ENCODE data around the gene LRRC4C. TPM values are rescaled to one million over a fixed set of nuclear protein-coding genes. Genes with fewer than 3 reads are reported as not detected.

LRRC4C gene
- total RNA-seq, 3 donors from 2014 or later, result 0.29 to 4.1 TPM; not detected in 1

DNA sequence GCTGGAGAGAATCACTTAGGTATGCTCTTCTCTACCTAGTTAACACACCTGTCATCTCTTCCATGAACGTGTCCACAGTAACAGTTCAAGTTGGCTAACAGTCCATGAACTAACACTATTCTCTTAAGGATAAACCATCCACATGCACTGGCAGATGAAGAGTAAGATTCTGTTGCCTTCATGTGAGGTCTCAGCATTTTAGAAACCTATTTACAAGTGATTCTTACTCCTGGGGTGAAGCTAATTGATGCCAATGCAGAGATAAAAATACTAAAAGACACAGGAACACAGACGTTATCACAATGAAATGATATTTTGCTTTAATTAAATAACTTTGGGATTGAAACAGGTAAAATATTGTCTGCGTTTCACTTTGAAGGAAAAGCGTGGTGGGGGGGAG lies 1.3 kb downstream of the LRRC4C start:
- Histone ChIP-seq H3K4me3 (no peak overlapping the region), H3K36me3 (ENCODE audit: low read depth) (no peaks in the 10 kb centered on the region), H3K9me3 (no peaks in the 10 kb centered on the region), H3K4me1 (ENCODE audit: low read depth) (no peaks in the 10 kb centered on the region)
- no peak for DNase-seq
- ATAC-seq, result no peak
- intact Hi-C loops (cut with DNase I, micrococcal nuclease), result no loop called here
- TF ChIP-seq, protein P1, sequence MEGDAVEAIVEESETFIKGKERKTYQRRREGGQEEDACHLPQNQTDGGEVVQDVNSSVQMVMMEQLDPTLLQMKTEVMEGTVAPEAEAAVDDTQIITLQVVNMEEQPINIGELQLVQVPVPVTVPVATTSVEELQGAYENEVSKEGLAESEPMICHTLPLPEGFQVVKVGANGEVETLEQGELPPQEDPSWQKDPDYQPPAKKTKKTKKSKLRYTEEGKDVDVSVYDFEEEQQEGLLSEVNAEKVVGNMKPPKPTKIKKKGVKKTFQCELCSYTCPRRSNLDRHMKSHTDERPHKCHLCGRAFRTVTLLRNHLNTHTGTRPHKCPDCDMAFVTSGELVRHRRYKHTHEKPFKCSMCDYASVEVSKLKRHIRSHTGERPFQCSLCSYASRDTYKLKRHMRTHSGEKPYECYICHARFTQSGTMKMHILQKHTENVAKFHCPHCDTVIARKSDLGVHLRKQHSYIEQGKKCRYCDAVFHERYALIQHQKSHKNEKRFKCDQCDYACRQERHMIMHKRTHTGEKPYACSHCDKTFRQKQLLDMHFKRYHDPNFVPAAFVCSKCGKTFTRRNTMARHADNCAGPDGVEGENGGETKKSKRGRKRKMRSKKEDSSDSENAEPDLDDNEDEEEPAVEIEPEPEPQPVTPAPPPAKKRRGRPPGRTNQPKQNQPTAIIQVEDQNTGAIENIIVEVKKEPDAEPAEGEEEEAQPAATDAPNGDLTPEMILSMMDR (IDR thresholded peaks at IDR 0.05), result no peak

DNA sequence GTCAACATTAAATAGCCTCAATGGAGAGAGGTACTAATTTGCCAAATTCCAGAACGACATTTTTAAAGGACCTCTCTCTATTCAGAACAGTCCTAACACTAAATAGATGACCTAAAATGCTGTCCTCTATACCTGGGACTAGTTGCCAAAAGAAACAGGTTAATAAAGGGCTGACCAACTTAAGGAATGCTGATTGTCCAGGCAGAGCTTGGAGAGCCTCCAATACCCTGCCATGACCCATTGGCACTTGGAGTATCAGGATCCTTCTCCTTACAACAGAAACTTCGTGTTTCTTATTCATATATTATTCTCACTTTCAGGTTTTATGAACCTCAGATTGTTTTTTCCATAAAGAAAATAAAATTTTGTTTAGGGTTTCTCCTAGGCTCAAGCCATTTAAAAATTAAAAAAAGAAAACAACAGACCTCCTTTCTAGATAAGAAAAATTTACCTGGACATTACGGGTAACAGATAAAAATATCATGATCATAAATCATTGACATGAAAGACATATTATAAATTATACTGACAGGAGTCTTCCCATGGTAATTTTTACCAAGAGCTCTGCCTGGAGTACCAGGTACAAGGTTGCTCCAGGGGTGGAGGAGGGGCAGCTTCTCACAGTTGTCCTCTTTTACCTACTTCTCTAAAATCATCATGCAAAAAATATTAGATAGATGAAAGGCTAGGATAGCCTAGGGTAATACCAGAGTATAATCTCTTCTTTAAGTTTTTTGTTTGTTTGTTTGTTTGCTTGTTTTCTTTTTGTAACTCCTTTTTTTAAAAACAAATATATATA lies 2.0 kb downstream of the LRRC4C start:
- TF ChIP-seq, protein P1 (IDR thresholded peaks at IDR 0.05), result no peak
- DNase-seq (no peak), ATAC-seq (no peak)
- no peaks in the 10 kb centered on the region for H3K36me3 ChIP-seq (ENCODE audit: low read depth)
- no peaks in the 10 kb centered on the region for H3K9me3 ChIP-seq
- intact Hi-C loops (cut with DNase I, micrococcal nuclease), result no loop called here
- H3K4me1 ChIP-seq (ENCODE audit: low read depth), result no peaks in the 10 kb centered on the region
- no peak overlapping the region for H3K4me3 ChIP-seq

DNA sequence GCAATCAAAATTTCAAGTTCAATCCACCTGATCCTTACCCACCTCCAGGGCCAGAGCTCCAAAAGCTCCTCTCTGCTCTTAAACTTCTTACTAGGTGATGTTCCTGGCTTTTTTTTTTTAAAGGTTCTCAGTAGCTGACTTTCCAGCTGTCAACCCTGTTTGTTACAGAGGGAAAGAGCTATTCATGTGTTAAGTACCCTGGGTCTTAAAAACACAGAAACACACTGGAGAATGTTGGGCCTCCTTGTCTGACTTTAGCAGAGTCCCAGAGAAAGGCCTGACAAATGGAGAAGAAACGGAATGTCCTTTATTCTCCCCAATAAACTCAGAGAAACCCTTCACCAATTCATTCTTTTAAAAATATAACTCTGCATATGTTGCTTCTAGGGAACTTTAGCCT lies 3.2 kb downstream of the LRRC4C start:
- H3K9me3 ChIP-seq, result no peaks in the 10 kb centered on the region
- no peak for DNase-seq
- intact Hi-C loops (cut with DNase I, micrococcal nuclease), result no loop called here
- no peak overlapping the region for H3K4me3 ChIP-seq
- no peaks in the 10 kb centered on the region for H3K36me3 ChIP-seq (ENCODE audit: low read depth)
- TF ChIP-seq, protein P1 (IDR thresholded peaks at IDR 0.05), result no peak
- ATAC-seq, result no peak
- no peaks in the 10 kb centered on the region for H3K4me1 ChIP-seq (ENCODE audit: low read depth)

DNA sequence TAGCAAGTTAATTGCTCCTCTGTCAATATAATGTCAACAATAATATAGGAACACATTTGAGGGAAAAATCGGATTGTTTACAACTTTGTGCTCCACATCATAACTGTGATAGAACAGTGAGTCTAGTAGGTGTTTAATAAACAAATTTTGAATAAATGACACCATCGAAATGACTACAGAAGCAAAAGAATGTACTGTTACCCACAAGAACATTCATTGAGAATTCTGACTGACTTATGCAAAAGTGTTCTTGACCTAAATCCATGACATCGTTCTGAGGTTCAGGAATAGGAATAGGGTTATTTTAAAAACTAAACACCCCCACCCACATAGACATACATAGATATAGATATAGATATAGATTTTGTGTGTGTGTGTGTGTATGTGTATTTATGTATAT lies 8.4 kb downstream of the LRRC4C start:
- TF ChIP-seq, protein P1 (IDR thresholded peaks at IDR 0.05), result no peak
- H3K4me1 ChIP-seq (ENCODE audit: low read depth), result no peaks in the 10 kb centered on the region
- intact Hi-C loops (cut with DNase I, micrococcal nuclease), result no loop called here
- no peak overlapping the region for H3K4me3 ChIP-seq
- no peaks in the 10 kb centered on the region for H3K36me3 ChIP-seq (ENCODE audit: low read depth)
- no peaks in the 10 kb centered on the region for H3K9me3 ChIP-seq
- ATAC-seq, result no peak
- no peak for DNase-seq

DNA sequence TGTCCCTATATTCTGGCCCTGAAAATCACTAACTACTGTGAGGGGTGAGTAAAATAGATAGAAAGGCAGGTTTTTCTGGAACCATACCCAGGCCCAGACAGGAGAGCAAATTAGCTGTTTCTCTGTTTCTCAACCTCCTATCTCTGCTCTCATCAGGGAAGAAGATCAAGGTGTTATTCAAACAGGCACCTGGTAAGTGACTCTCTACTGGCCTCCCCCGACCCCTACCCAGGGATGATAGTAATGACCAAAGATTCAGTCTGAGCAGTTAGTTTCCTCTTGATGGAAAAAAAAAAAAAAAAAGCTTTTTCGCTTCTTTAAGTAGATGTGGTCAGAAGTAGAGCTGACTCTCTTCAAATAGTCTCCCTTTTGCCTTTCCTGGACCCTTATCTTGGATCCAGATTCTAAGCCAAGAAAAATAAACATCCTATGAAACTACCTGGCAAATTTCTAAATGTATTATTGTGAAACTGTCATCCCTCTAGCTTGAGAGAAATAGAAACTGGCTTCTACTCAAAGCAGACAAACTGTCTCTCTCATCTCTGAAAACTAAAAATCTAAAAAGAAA lies 9.9 kb downstream of the LRRC4C start:
- no peaks in the 10 kb centered on the region for H3K36me3 ChIP-seq (ENCODE audit: low read depth)
- H3K4me3 ChIP-seq, result no peak overlapping the region
- no peaks in the 10 kb centered on the region for H3K9me3 ChIP-seq
- DNase-seq (no peak), ATAC-seq (no peak)
- TF ChIP-seq, protein P1 (IDR thresholded peaks at IDR 0.05), result no peak
- no peaks in the 10 kb centered on the region for H3K4me1 ChIP-seq (ENCODE audit: low read depth)
- intact Hi-C loops (cut with DNase I, micrococcal nuclease), result no loop called here

Measured in mucosa of descending colon (tissue), 3 donors.